Measurements from ENCODE around the gene FAM241A. TPM values are rescaled to one million over a fixed set of nuclear protein-coding genes. Genes with fewer than 3 reads are reported as not detected.

The FAM241A gene
- total RNA-seq, 1 experiment from 2014 or later = 10.9 TPM

- ChIA-PET CTCF (interaction anchor here (0.6 to 12.4 kb wide), 13 partner anchors 16 to 308 kb away, joined by 3 to 206 read pairs (median 3); no protein-coding TSS in a partner anchor), POLR2A (interaction anchor here (0.6 to 7.6 kb wide), 32 partner anchors 8 to 148 kb away, joined by 3 to 141 read pairs (median 6); partner anchors contain the start of genes ALPK1, FAM241A and TIFA)
- peak within 1 kb of the TSS; percentile 99 for H3K4me3 Mint-ChIP-seq (ENCODE audit: unreplicated experiment)
- no TSS peak for BruUV-seq (replicated peaks)
- intact Hi-C loops (cut with micrococcal nuclease) = loop anchor here (1.0 to 10.0 kb wide), 5 partner anchors 18 to 370 kb away; partner anchors contain the start of gene FAM241A
- H3K4me1 Mint-ChIP-seq (ENCODE audit: insufficient read depth, unreplicated experiment) = peaks cover 15% of the 10 kb centered on the region
- peak; percentile 77 for DNase-seq (ENCODE audit: unreplicated experiment)
- no peaks in the 10 kb centered on the region for H3K27me3 Mint-ChIP-seq (ENCODE audit: insufficient read depth, unreplicated experiment)
- peak; percentile 9 for TF ChIP-seq CTCF (IDR thresholded peaks at IDR 0.05; ENCODE audit: unreplicated experiment)
- H3K36me3 Mint-ChIP-seq (ENCODE audit: insufficient read depth, unreplicated experiment) = peaks cover 14% of the 10 kb centered on the region
- H3K27ac Mint-ChIP-seq (ENCODE audit: low read depth, unreplicated experiment) = peak within 1 kb of the TSS; percentile 98
- H3K9me3 Mint-ChIP-seq (ENCODE audit: unreplicated experiment) = no peaks in the 10 kb centered on the region
Measured at GRCh38 chr4:112231779-112232713, 86.8 kb downstream of the FAM241A start, which contains the start of gene AP1AR. Gene AP1AR, plus strand, starts transcription at chr4:112231787. Its CDS starts 305 bp downstream, at chr4:112232092.

GRCh38 chr4:112234952-112235609 is 89.8 kb downstream of the FAM241A start:
- Mint-ChIP-seq H3K27me3 (ENCODE audit: insufficient read depth, unreplicated experiment) (no peaks in the 10 kb centered on the region), H3K9me3 (ENCODE audit: unreplicated experiment) (no peaks in the 10 kb centered on the region), H3K27ac (ENCODE audit: low read depth, unreplicated experiment) (no peak overlapping the region), H3K4me1 (ENCODE audit: insufficient read depth, unreplicated experiment) (peaks cover 23% of the 10 kb centered on the region), H3K36me3 (ENCODE audit: insufficient read depth, unreplicated experiment) (peaks cover 22% of the 10 kb centered on the region), H3K4me3 (ENCODE audit: unreplicated experiment) (no peak overlapping the region)
- peak; percentile 55 for TF ChIP-seq CTCF (IDR thresholded peaks at IDR 0.05; ENCODE audit: unreplicated experiment)
- BruUV-seq (replicated peaks) = no TSS peak
- DNase-seq (ENCODE audit: unreplicated experiment) = peak; percentile 88
- ChIA-PET POLR2A (interaction anchor here (0.7 to 7.6 kb wide), 10 partner anchors 19 to 151 kb away, joined by 3 to 141 read pairs (median 4); partner anchors contain the start of gene FAM241A), CTCF (interaction anchor here (0.5 to 12.4 kb wide), 23 partner anchors 9 to 527 kb away, joined by 3 to 206 read pairs (median 4); partner anchors contain the start of gene TIFA)
- intact Hi-C loops (cut with micrococcal nuclease) = loop anchor here (1.0 to 10.0 kb wide), 7 partner anchors 21 to 367 kb away; no protein-coding TSS in a partner anchor

GRCh38 chr4:112236040-112236439 is 90.8 kb downstream of the FAM241A start:
- TF ChIP-seq CTCF (IDR thresholded peaks at IDR 0.05; ENCODE audit: unreplicated experiment) = no peak
- H3K27me3 Mint-ChIP-seq (ENCODE audit: insufficient read depth, unreplicated experiment) = no peaks in the 10 kb centered on the region
- CTCF ChIA-PET = interaction anchor here (0.6 to 12.4 kb wide), 23 partner anchors 9 to 528 kb away, joined by 3 to 206 read pairs (median 4); partner anchors contain the start of gene TIFA
- BruUV-seq (replicated peaks) = no TSS peak
- POLR2A ChIA-PET = interaction anchor here (0.9 to 1.3 kb wide), 3 partner anchors 22 to 137 kb away, joined by 3 to 7 read pairs (median 3); no protein-coding TSS in a partner anchor
- H3K27ac Mint-ChIP-seq (ENCODE audit: low read depth, unreplicated experiment) = no peak overlapping the region
- intact Hi-C loops (cut with micrococcal nuclease) = loop anchor here (10.0 kb wide), 1 partner anchor 289 kb away; no protein-coding TSS in a partner anchor
- H3K36me3 Mint-ChIP-seq (ENCODE audit: insufficient read depth, unreplicated experiment) = peaks cover 18% of the 10 kb centered on the region
- H3K4me1 Mint-ChIP-seq (ENCODE audit: insufficient read depth, unreplicated experiment) = peaks cover 23% of the 10 kb centered on the region
- H3K9me3 Mint-ChIP-seq (ENCODE audit: unreplicated experiment) = no peaks in the 10 kb centered on the region
- H3K4me3 Mint-ChIP-seq (ENCODE audit: unreplicated experiment) = no peak overlapping the region
- DNase-seq (ENCODE audit: unreplicated experiment) = no peak
